Gastrocnemius medialis (tissue), 4 donors: ENCODE measurements around the gene CDH1. TPM values are rescaled to one million over a fixed set of nuclear protein-coding genes. Genes with fewer than 3 reads are reported as not detected.
A peak's percentile ranks its signal among the peaks of the same experiment; 100 is the strongest.

Experiments
- ATAC-seq, 2 donors: fragments of 150-250 bp; one replicate each; pipeline ENCODE4 v1.9.1; 2016
- DNase-seq, 2 donors: peaks; one replicate each; pipeline ENCODE4 v3.0.0-alpha.2; 2019
- H3K27ac ChIP-seq, 4 donors: fragments of 200-600 bp; sonication (generic); 1 replicate in 1 of 4; 2 replicates in 3 of 4; pipeline ENCODE4 v1.5.1; 2016 to 2018; ENCODE audit warnings: mild to moderate bottlenecking in 2 of 4, moderate library complexity in 1 of 4
- H3K27me3 ChIP-seq, 3 donors: fragments of 200-600 bp; sonication (generic) in 2 of 3; 1 replicate in 1 of 3; 2 replicates in 2 of 3; pipeline versions ENCODE4 v1.5.1 to v1.6.0; 2016 to 2019; ENCODE audit warnings: mild to moderate bottlenecking in 1 of 3, moderate library complexity in 1 of 3
- H3K36me3 ChIP-seq, 2 donors: fragments of 200-600 bp; sonication (generic) in 1 of 2; one replicate each; pipeline ENCODE4 v1.5.1; 2017 to 2018
- H3K4me1 ChIP-seq, 2 donors: fragments of 200-600 bp; sonication (generic) in 1 of 2; one replicate each; pipeline ENCODE4 v1.5.1; 2016 to 2017; ENCODE audit warnings: mild to moderate bottlenecking in 2 of 2
- H3K4me3 ChIP-seq, 4 donors: fragments of 200-600 bp; sonication (generic) in 3 of 4; 1 replicate in 1 of 4; 2 replicates in 3 of 4; pipeline ENCODE4 v1.5.1; 2016 to 2019; ENCODE audit warnings: mild to moderate bottlenecking in 2 of 4
- H3K9me3 ChIP-seq, 3 donors: fragments of 200-600 bp; sonication (generic) in 2 of 3; 1 replicate in 1 of 3; 2 replicates in 2 of 3; pipeline ENCODE4 v1.5.1; 2016 to 2019
- POLR2A ChIP-seq, 2 donors: fragments of 450-650 bp; IDR thresholded peaks; one replicate each; pipeline ENCODE4 v1.6.1; 2017; ENCODE audit warnings: antibody characterized with exemption in 2 of 2, mild to moderate bottlenecking in 2 of 2, moderate library complexity in 2 of 2
- in situ Hi-C, 4 donors: fragments of 200-750 bp; cut with MboI; loops; one replicate each; pipeline versions ENCODE4 v1.15.0 to v1.8.0; 2017; ENCODE audit warnings: low sequenced_read_pairs in 4 of 4
- intact Hi-C: fragments of 100-400 bp; cut with DNase I; formaldehyde crosslinking; loops from one replicate; pipeline ENCODE4 v1.15.1; 2023; ENCODE audit warnings: low total_unique reads
- total RNA-seq, 4 donors: library from RNA; depleted of rRNA; stranded (reverse); fragments of >200 nt; gene quantifications; one replicate each; pipeline versions ENCODE4 v1.1.0 to v1.2.3, GENCODE V29; 2016
- TF ChIP-seq, protein P1 (sequence below), 5 experiments: fragments of 450-650 bp in 3 of 5; fragments of 200-600 bp in 2 of 5; sonication (generic) in 2 of 5; IDR thresholded peaks in 4 of 5; conservative IDR thresholded peaks in 1 of 5; 1 replicate in 4 of 5; 2 replicates in 1 of 5; pipeline ENCODE4 v1.5.1; 2016 to 2019; ENCODE audit warnings: antibody characterized with exemption in 5 of 5, mild to moderate bottlenecking in 3 of 5, moderate library complexity in 3 of 5

CDH1 gene
- total RNA-seq, 4 donors from 2014 or later, result 0.20 to 1.3 (median 0.20) TPM; not detected in 1

DNA sequence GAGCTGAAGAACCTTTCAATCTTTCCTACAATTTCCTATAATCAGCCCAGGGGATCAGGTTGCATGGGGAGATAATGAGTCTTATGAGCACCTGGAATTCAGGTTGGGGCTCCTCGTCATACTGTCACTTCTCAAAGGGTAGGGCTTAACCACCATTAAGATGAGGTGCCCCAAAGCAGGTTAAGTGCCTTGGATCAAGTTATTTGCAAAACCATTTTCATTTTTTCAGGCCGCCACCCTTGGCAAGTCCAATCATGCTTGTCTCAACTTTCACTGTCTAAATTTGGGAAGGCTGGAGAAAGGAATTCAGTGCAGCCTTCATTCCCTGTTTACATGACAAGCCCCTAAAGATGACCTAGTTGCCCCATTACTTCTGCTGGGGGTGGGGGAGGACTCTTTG, 61.3 kb downstream of the CDH1 start:
- no peaks in the 10 kb centered on the region for H3K4me1 ChIP-seq
- H3K4me3 ChIP-seq, result no peak overlapping the region
- H3K27me3 ChIP-seq, result no peaks in the 10 kb centered on the region
- no peak for TF ChIP-seq POLR2A (IDR thresholded peaks at IDR 0.05)
- TF ChIP-seq, protein P1, sequence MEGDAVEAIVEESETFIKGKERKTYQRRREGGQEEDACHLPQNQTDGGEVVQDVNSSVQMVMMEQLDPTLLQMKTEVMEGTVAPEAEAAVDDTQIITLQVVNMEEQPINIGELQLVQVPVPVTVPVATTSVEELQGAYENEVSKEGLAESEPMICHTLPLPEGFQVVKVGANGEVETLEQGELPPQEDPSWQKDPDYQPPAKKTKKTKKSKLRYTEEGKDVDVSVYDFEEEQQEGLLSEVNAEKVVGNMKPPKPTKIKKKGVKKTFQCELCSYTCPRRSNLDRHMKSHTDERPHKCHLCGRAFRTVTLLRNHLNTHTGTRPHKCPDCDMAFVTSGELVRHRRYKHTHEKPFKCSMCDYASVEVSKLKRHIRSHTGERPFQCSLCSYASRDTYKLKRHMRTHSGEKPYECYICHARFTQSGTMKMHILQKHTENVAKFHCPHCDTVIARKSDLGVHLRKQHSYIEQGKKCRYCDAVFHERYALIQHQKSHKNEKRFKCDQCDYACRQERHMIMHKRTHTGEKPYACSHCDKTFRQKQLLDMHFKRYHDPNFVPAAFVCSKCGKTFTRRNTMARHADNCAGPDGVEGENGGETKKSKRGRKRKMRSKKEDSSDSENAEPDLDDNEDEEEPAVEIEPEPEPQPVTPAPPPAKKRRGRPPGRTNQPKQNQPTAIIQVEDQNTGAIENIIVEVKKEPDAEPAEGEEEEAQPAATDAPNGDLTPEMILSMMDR (IDR thresholded peaks at IDR 0.05 in 4 of 5, conservative IDR thresholded peaks at IDR 0.05 in 1 of 5), result no peak
- ATAC-seq, result no peak
- H3K36me3 ChIP-seq, result no peaks in the 10 kb centered on the region
- no peaks in the 10 kb centered on the region for H3K9me3 ChIP-seq
- in situ Hi-C loops, result no loop called here
- DNase-seq, result no peak
- H3K27ac ChIP-seq, result no peak overlapping the region
- intact Hi-C loops, result no loop called here

DNA sequence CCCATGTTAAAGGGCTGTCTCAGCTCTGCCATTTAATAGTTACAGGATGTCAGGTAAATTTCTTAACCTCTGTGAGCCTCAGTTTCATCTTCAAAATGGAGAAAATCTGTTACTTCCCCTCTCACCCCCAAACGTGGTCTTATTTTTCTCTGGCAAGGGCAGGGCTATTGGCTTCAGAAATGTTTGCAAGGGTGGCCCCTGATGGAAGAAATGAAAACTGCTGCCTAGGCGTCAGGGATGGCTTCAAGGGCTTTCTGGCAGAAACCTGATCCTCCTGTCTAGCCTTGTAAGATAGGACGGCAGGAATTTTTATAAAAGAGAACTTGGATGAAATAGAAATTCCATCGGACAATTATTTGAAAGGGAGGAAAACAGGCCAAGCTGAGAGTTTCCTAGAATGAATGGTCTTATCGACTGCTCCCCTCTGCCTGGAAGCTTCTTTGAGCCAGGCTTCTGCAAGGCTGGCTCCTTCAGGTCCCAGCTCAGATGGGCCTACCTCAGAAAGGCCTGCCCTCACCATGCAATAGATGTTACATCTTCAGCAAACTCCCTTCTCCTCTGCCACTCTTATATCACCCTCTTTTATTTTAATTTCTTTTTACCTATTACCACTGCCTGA, 63.3 kb downstream of the CDH1 start:
- no peak overlapping the region for H3K4me3 ChIP-seq
- in situ Hi-C loops (loop anchor here in 1 of 4 donors (10.0 kb wide), 1 partner anchor 276 kb away; no protein-coding TSS in a partner anchor), intact Hi-C loops (no loop called here)
- TF ChIP-seq, protein P1 (IDR thresholded peaks at IDR 0.05 in 4 of 5, conservative IDR thresholded peaks at IDR 0.05 in 1 of 5), result peak in 1 of 5 experiments; percentile 18
- TF ChIP-seq POLR2A (IDR thresholded peaks at IDR 0.05), result no peak
- H3K27me3 ChIP-seq, result no peaks in the 10 kb centered on the region
- DNase-seq (no peak), ATAC-seq (no peak)
- H3K9me3 ChIP-seq, result no peaks in the 10 kb centered on the region
- H3K27ac ChIP-seq, result no peak overlapping the region
- no peaks in the 10 kb centered on the region for H3K4me1 ChIP-seq
- H3K36me3 ChIP-seq, result no peaks in the 10 kb centered on the region

DNA sequence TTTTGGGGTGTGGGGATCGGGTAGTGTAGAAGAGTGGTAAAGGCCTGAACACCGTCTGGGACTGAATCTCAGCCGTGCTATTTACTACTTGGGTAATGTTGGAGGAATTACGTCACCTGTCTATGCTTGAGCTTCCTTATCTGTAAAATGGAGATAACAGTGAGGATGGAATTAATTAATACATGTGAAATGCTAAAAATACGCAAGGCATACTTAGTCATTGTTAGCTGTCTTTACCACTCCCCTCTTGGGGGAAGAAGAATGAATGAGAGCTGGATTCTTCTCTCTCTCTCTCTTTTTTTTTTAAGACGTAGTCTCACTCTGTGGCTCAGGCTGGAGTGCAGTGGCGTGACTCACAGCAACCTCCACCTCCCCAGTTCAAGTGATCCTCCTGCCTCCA, 65.1 kb downstream of the CDH1 start:
- no peak for ATAC-seq
- intact Hi-C loops, result no loop called here

DNA sequence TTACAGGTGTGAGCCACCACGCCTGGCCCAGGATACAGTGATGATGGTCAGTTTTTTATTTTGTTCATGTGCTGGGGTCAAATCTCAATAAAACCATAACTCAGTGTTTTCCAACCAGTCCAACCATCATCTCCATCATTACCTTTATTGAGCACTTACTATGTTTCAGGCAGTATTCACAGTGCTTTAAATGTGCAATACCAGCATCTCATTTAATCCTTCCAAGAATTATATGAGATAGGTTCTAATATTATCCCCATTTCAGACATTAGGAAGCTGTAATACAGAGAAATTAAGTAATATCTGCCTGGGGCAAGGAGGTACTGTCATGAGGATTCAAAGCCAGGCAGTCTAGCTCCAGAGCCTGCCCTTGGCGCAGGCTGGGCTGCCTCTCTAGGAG, 69.3 kb downstream of the CDH1 start:
- ATAC-seq (no peak), DNase-seq (no peak)
- in situ Hi-C loops (loop anchor here in 1 of 4 donors (10.0 kb wide), 1 partner anchor 282 kb away; no protein-coding TSS in a partner anchor), intact Hi-C loops (no loop called here)
- Histone ChIP-seq H3K27me3 (no peaks in the 10 kb centered on the region), H3K9me3 (no peaks in the 10 kb centered on the region), H3K27ac (no peak overlapping the region), H3K36me3 (no peaks in the 10 kb centered on the region), H3K4me1 (no peaks in the 10 kb centered on the region), H3K4me3 (no peak overlapping the region)
- TF ChIP-seq, protein P1 (IDR thresholded peaks at IDR 0.05 in 4 of 5, conservative IDR thresholded peaks at IDR 0.05 in 1 of 5), result no peak
- no peak for TF ChIP-seq POLR2A (IDR thresholded peaks at IDR 0.05)

More for the DNA sequence above, 65.1 kb downstream of the CDH1 start:
- DNase-seq, result no peak
- in situ Hi-C loops, result loop anchor here in 1 of 4 donors (10.0 kb wide), 1 partner anchor 277 kb away; no protein-coding TSS in a partner anchor
- no peaks in the 10 kb centered on the region for H3K4me1 ChIP-seq
- H3K9me3 ChIP-seq, result no peaks in the 10 kb centered on the region
- no peak overlapping the region for H3K27ac ChIP-seq
- TF ChIP-seq POLR2A (IDR thresholded peaks at IDR 0.05), result no peak
- TF ChIP-seq, protein P1 (IDR thresholded peaks at IDR 0.05 in 4 of 5, conservative IDR thresholded peaks at IDR 0.05 in 1 of 5), result no peak
- H3K27me3 ChIP-seq, result no peaks in the 10 kb centered on the region
- no peaks in the 10 kb centered on the region for H3K36me3 ChIP-seq
- no peak overlapping the region for H3K4me3 ChIP-seq
